MCF 10A (cell line): ENCODE data around the gene RGS7. TPM values are rescaled to one million over a fixed set of nuclear protein-coding genes. Genes with fewer than 3 reads are reported as not detected.

Source experiments
- BruUV-seq: library from RNA; stranded (reverse); fragments of 400-500 nt; replicated peaks from 2 replicates; lab custom pipeline; 2021; lab: Mats Ljungman, UMichigan
- CTCF ChIA-PET: fragments of 300-600 bp; sonication (Branson Sonifier 250); formaldehyde crosslinking; extraction: SDS; loops from one replicate; lab custom pipeline; 2021; ENCODE audit warnings: antibody characterized with exemption, inconsistent platforms; lab: Yijun Ruan, JAX
- POLR2A ChIA-PET: fragments of 300-600, 350-650 bp; sonication (Branson Sonifier 250); formaldehyde crosslinking; extraction: SDS; loops from one replicate; lab custom pipeline; 2020; ENCODE audit warnings: antibody characterized with exemption, inconsistent platforms; lab: Yijun Ruan, JAX
- DNase-seq: peaks from one replicate; pipeline ENCODE4 v3.0.0-alpha.2; 2018; ENCODE audit not compliant: unreplicated experiment
- H3K27ac Mint-ChIP-seq: one replicate; pipeline ENCODE4 v1.8.0; 2022; ENCODE audit warnings: mild to moderate bottlenecking, low read depth, mixed read lengths; ENCODE audit not compliant: unreplicated experiment
- H3K27me3 Mint-ChIP-seq: one replicate; pipeline ENCODE4 v1.8.0; 2022; ENCODE audit warnings: mixed read lengths; ENCODE audit not compliant: insufficient read depth, unreplicated experiment
- H3K36me3 Mint-ChIP-seq: one replicate; pipeline ENCODE4 v1.8.0; 2022; ENCODE audit warnings: mild to moderate bottlenecking, moderate library complexity, mixed read lengths; ENCODE audit not compliant: insufficient read depth, unreplicated experiment
- H3K4me1 Mint-ChIP-seq: one replicate; pipeline ENCODE4 v1.8.0; 2022; ENCODE audit warnings: mixed read lengths; ENCODE audit not compliant: insufficient read depth, unreplicated experiment
- H3K4me3 Mint-ChIP-seq: one replicate; pipeline ENCODE4 v1.8.0; 2022; ENCODE audit warnings: mild to moderate bottlenecking, moderate library complexity, mixed read lengths; ENCODE audit not compliant: unreplicated experiment
- H3K9me3 Mint-ChIP-seq: one replicate; pipeline ENCODE4 v1.8.0; 2022; ENCODE audit warnings: mixed read lengths; ENCODE audit not compliant: unreplicated experiment
- intact Hi-C: fragments of 100-400 bp; cut with micrococcal nuclease; formaldehyde crosslinking; loops from 2 replicates; pipeline ENCODE4 v1.14.1; 2022
- total RNA-seq: library from RNA; stranded (reverse); gene quantifications from 2 replicates; pipeline ENCODE4 v1.2.3, GENCODE V29; 2022
- TF ChIP-seq, protein P1 (sequence below): fragments of 200-600 bp; IDR thresholded peaks from one replicate; pipeline ENCODE4 v1.8.0; 2022; ENCODE audit warnings: antibody characterized with exemption, mild to moderate bottlenecking; ENCODE audit not compliant: unreplicated experiment

RGS7 gene
- total RNA-seq, 1 experiment from 2014 or later, result 0.42 TPM

- Mint-ChIP-seq H3K9me3 (peaks cover 12% of the 10 kb centered on the region), H3K36me3 (no peaks in the 10 kb centered on the region), H3K27ac (no peak overlapping the region), H3K4me3 (no peak overlapping the region), H3K4me1 (peaks cover 8% of the 10 kb centered on the region), H3K27me3 (no peaks in the 10 kb centered on the region)
- DNase-seq, result no peak
- ChIA-PET POLR2A (interaction anchor here (0.8 kb wide), 1 partner anchor 26 kb away, joined by 3 read pairs; no protein-coding TSS in a partner anchor), CTCF (interaction anchor here (0.6 to 5.2 kb wide), 3 partner anchors 26 to 515 kb away, joined by 3 to 30 read pairs (median 4); no protein-coding TSS in a partner anchor)
- BruUV-seq, result no TSS peak
- intact Hi-C loops, result no loop called here
- TF ChIP-seq, protein P1, sequence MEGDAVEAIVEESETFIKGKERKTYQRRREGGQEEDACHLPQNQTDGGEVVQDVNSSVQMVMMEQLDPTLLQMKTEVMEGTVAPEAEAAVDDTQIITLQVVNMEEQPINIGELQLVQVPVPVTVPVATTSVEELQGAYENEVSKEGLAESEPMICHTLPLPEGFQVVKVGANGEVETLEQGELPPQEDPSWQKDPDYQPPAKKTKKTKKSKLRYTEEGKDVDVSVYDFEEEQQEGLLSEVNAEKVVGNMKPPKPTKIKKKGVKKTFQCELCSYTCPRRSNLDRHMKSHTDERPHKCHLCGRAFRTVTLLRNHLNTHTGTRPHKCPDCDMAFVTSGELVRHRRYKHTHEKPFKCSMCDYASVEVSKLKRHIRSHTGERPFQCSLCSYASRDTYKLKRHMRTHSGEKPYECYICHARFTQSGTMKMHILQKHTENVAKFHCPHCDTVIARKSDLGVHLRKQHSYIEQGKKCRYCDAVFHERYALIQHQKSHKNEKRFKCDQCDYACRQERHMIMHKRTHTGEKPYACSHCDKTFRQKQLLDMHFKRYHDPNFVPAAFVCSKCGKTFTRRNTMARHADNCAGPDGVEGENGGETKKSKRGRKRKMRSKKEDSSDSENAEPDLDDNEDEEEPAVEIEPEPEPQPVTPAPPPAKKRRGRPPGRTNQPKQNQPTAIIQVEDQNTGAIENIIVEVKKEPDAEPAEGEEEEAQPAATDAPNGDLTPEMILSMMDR, result no peak
Measured at GRCh38 chr1:240758296-240758695, 598.7 kb downstream of the RGS7 start.

GRCh38 chr1:240747907-240748306 is 609.1 kb downstream of the RGS7 start:
- no peak overlapping the region for H3K27ac Mint-ChIP-seq
- BruUV-seq, result no TSS peak
- POLR2A ChIA-PET, result no interaction called here
- CTCF ChIA-PET, result interaction anchor here (0.6 to 0.7 kb wide), 2 partner anchors 20 to 107 kb away, joined by 3 read pairs; no protein-coding TSS in a partner anchor
- intact Hi-C loops, result no loop called here
- no peak overlapping the region for H3K4me3 Mint-ChIP-seq
- no peaks in the 10 kb centered on the region for H3K27me3 Mint-ChIP-seq
- no peak for DNase-seq
- TF ChIP-seq, protein P1, result no peak
- no peaks in the 10 kb centered on the region for H3K4me1 Mint-ChIP-seq
- H3K36me3 Mint-ChIP-seq, result no peaks in the 10 kb centered on the region
- H3K9me3 Mint-ChIP-seq, result no peaks in the 10 kb centered on the region

DNA sequence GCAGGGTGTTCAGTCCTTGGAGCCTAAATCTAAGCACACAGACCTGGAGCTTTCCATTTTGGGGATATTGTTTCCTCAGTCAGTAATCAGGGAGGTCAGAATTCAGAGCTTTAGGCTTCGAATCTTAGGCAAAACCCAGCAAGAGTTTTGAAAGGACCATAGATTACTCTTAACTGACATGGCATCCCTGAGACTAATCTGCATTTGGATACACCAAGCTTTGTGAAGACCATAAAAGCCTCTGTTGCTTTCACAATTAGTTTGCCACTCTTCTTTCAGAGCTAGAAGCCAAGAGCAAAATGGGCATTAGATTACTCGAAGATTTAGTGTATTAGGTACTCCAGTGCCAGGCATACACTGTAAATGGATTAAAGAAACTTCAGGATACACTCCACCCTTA is 613.3 kb downstream of the RGS7 start:
- Mint-ChIP-seq H3K9me3 (no peaks in the 10 kb centered on the region), H3K27ac (no peak overlapping the region), H3K4me1 (no peaks in the 10 kb centered on the region), H3K27me3 (no peaks in the 10 kb centered on the region), H3K36me3 (no peaks in the 10 kb centered on the region), H3K4me3 (no peak overlapping the region)
- TF ChIP-seq, protein P1, result no peak
- intact Hi-C loops, result no loop called here
- BruUV-seq, result no TSS peak
- ChIA-PET CTCF (interaction anchor here (0.6 to 5.6 kb wide), 5 partner anchors 12 to 756 kb away, joined by 3 to 53 read pairs (median 3); no protein-coding TSS in a partner anchor), POLR2A (no interaction called here)
- DNase-seq, result no peak

DNA sequence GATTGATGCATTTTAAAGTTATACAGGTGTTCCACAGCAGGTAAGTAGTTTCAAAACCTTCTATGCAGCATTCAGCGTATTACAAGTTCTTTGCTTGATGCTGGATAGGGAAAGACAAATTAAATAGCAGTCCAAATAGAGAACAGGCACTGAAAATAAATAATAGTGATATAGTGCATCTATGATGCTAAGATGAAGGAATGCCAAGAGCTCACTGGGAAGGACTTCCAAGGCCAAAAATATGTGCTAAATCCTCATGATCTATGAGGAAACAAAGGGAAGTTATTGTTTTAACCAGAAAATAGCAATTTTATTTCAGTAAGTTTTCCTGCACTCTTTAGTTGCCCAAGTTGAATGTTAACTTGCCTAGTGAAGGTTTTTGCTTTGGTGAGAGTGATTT is 617.3 kb downstream of the RGS7 start:
- Mint-ChIP-seq H3K4me3 (no peak overlapping the region), H3K9me3 (no peaks in the 10 kb centered on the region), H3K4me1 (peaks cover 4% of the 10 kb centered on the region), H3K36me3 (no peaks in the 10 kb centered on the region), H3K27ac (no peak overlapping the region), H3K27me3 (no peaks in the 10 kb centered on the region)
- TF ChIP-seq, protein P1, result no peak
- no TSS peak for BruUV-seq
- ChIA-PET POLR2A (no interaction called here), CTCF (interaction anchor here (1.0 to 5.6 kb wide), 5 partner anchors 8 to 746 kb away, joined by 3 to 53 read pairs (median 7); no protein-coding TSS in a partner anchor)
- no peak for DNase-seq
- intact Hi-C loops, result no loop called here
